Thyroid gland (tissue), 4 donors: ENCODE measurements around the gene SLC22A17.

Source experiments
- CTCF ChIP-seq, 6 experiments: fragments of 200-600 bp in 3 of 6; fragments of 450-650 bp in 3 of 6; sonication (generic) in 3 of 6; IDR thresholded peaks; one replicate each; pipeline ENCODE4 v1.5.1; 2016 to 2019; ENCODE audit warnings: antibody characterized with exemption in 6 of 6, mild to moderate bottlenecking in 2 of 6, inconsistent platforms in 1 of 6, moderate library complexity in 1 of 6
- POLR2A ChIP-seq, 2 donors: fragments of 450-650 bp; IDR thresholded peaks; one replicate each; pipeline ENCODE4 v1.6.1; 2017; ENCODE audit warnings: antibody characterized with exemption in 2 of 2, mild to moderate bottlenecking in 2 of 2, moderate library complexity in 1 of 2

GRCh38 chr14:23297611-23298277, 54.9 kb downstream of the SLC22A17 start:
- TF ChIP-seq CTCF (IDR thresholded peaks at IDR 0.05) = no peak
- no peak for TF ChIP-seq POLR2A (IDR thresholded peaks at IDR 0.05)
